ENCODE data around the gene TMPRSS13.
"Not testable (repeated sequence)": the region's sequence is repeated elsewhere in the genome, so short reads cannot be mapped to it uniquely, and the experiment has no call there.

The TMPRSS13 gene

GRCh38 chr11:117929916-117930570 lies 841 bp upstream of the TMPRSS13 start:
- no peak for DNase-seq

GRCh38 chr11:117928446-117929141 lies 608 bp downstream of the TMPRSS13 start:
- no peak for DNase-seq

GRCh38 chr11:117927926-117928325 lies 1.3 kb downstream of the TMPRSS13 start:
- no peak for DNase-seq

- not testable (repeated sequence) for DNase-seq
These were observed 3.0 kb downstream of the TMPRSS13 start for GRCh38 chr11:117926166-117926565.

- no peak for DNase-seq
These were observed 3.8 kb downstream of the TMPRSS13 start for GRCh38 chr11:117925198-117925925.

- no peak for DNase-seq
These were observed 4.5 kb downstream of the TMPRSS13 start for GRCh38 chr11:117924631-117925170.

GRCh38 chr11:117923773-117924172 lies 5.4 kb downstream of the TMPRSS13 start:
- no peak for DNase-seq

- DNase-seq: no peak
These were observed 5.9 kb downstream of the TMPRSS13 start for GRCh38 chr11:117923275-117923674.

- DNase-seq: no peak
These were observed 7.3 kb downstream of the TMPRSS13 start for GRCh38 chr11:117921893-117922292.

GRCh38 chr11:117921456-117921855 lies 7.7 kb downstream of the TMPRSS13 start:
- DNase-seq: no peak

- DNase-seq: no peak
These were observed 9.4 kb downstream of the TMPRSS13 start for GRCh38 chr11:117919781-117920221.

- peak; percentile 1 for DNase-seq
These were observed 9.9 kb downstream of the TMPRSS13 start for GRCh38 chr11:117919341-117919740.

GRCh38 chr11:117918366-117919255 lies 10.6 kb downstream of the TMPRSS13 start:
- DNase-seq: peak; percentile 4

- DNase-seq: peak; percentile 2
These were observed 11.5 kb downstream of the TMPRSS13 start for GRCh38 chr11:117917591-117918151.

GRCh38 chr11:117916956-117917355 lies 12.2 kb downstream of the TMPRSS13 start:
- peak; percentile 8 for DNase-seq

GRCh38 chr11:117915672-117916235 lies 13.4 kb downstream of the TMPRSS13 start:
- no peak for DNase-seq

- no peak for DNase-seq
These were observed 14.1 kb downstream of the TMPRSS13 start for GRCh38 chr11:117914991-117915618.

GRCh38 chr11:117914398-117914761 lies 14.8 kb downstream of the TMPRSS13 start:
- no peak for DNase-seq

- no peak for DNase-seq
These were observed 15.3 kb downstream of the TMPRSS13 start for GRCh38 chr11:117913736-117914397.

GRCh38 chr11:117912497-117912896 lies 16.7 kb downstream of the TMPRSS13 start:
- DNase-seq: no peak

GRCh38 chr11:117911694-117912093 lies 17.5 kb downstream of the TMPRSS13 start:
- DNase-seq: no peak
